Endodermal cell (in vitro differentiated cells): ENCODE results near the gene KREMEN1. TPM values are rescaled to one million over a fixed set of nuclear protein-coding genes. Genes with fewer than 3 reads are reported as not detected.
A peak's percentile ranks its signal among the peaks of the same experiment; 100 is the strongest.

Source experiments
- DNase-seq: peaks from one replicate; pipeline ENCODE4 v3.0.0-alpha.2; 2017
- H3K27ac ChIP-seq: 2 replicates; pipeline ENCODE4 v1.5.1; 2013; ENCODE audit warnings: mild to moderate bottlenecking, low read depth, low read length, moderate library complexity
- H3K27me3 ChIP-seq: 2 replicates; pipeline ENCODE4 v1.6.1; 2013; ENCODE audit warnings: mild to moderate bottlenecking, low read length, moderate library complexity; ENCODE audit not compliant: insufficient read depth, control insufficient read depth, poor library complexity, severe bottlenecking
- H3K36me3 ChIP-seq: 2 replicates; pipeline ENCODE4 v1.7.0; 2013; ENCODE audit warnings: mild to moderate bottlenecking, low read length, moderate library complexity; ENCODE audit not compliant: control insufficient read depth, insufficient read depth
- H3K4me1 ChIP-seq: one replicate; pipeline ENCODE4 v1.7.0; 2013; ENCODE audit warnings: low read length; ENCODE audit not compliant: control insufficient read depth, insufficient read depth
- H3K4me3 ChIP-seq: 2 replicates; pipeline ENCODE4 v1.5.1; 2013; ENCODE audit warnings: mild to moderate bottlenecking, low read length, moderate library complexity
- H3K9ac ChIP-seq: 2 replicates; pipeline ENCODE4 v1.6.1; 2013; ENCODE audit warnings: mild to moderate bottlenecking, low read length, moderate library complexity; ENCODE audit not compliant: poor library complexity, severe bottlenecking; ENCODE audit errors: extremely low read depth
- H3K9me3 ChIP-seq: 2 replicates; pipeline ENCODE4 v1.6.1; 2013; ENCODE audit warnings: mild to moderate bottlenecking, low read length, moderate library complexity; ENCODE audit not compliant: control insufficient read depth
- H3K27ac Mint-ChIP-seq: 2 replicates; pipeline ENCODE4 v1.8.0; 2020; ENCODE audit warnings: mixed read lengths
- H3K27me3 Mint-ChIP-seq: 2 replicates; pipeline ENCODE4 v1.8.0; 2021; ENCODE audit warnings: mild to moderate bottlenecking, mixed read lengths; ENCODE audit not compliant: insufficient read depth
- H3K36me3 Mint-ChIP-seq: 2 replicates; pipeline ENCODE4 v1.8.0; 2020; ENCODE audit warnings: low read depth, mixed read lengths
- H3K4me1 Mint-ChIP-seq: 2 replicates; pipeline ENCODE4 v1.8.0; 2020; ENCODE audit warnings: mixed read lengths
- H3K4me3 Mint-ChIP-seq: 2 replicates; pipeline ENCODE4 v1.8.0; 2020; ENCODE audit warnings: mild to moderate bottlenecking, moderate library complexity, mixed read lengths
- H3K9me3 Mint-ChIP-seq: 2 replicates; pipeline ENCODE4 v1.8.0; 2020; ENCODE audit warnings: mild to moderate bottlenecking, mixed read lengths
- CTCF ChIP-seq: fragments of 200-600 bp; sonication (generic); conservative IDR thresholded peaks from 2 replicates; pipeline ENCODE4 v1.5.0; 2021; ENCODE audit warnings: antibody characterized with exemption, mild to moderate bottlenecking
- WGBS, 2 experiments: methylation state at CpG; one replicate each; pipeline versions ENCODE4 v1.1.5 to v1.1.7; 2013; ENCODE audit warnings: missing lambda C conversion rate in 2 of 2, mixed read lengths in 1 of 2; ENCODE audit not compliant: insufficient coverage in 1 of 2, insufficient read length in 1 of 2; 5-methylcytosine and 5-hydroxymethylcytosine counted together
- total RNA-seq, 2 donors: library from RNA; stranded (reverse); fragmentation: NEBNext Ultra II Directional in 1 of 2; extraction: Animal tissue kit (Norgen Biotek cat#: 25700) in 1 of 2; gene quantifications; 2 replicates in 1 of 2; 3 replicates in 1 of 2; pipeline ENCODE4 v1.2.1, GENCODE V29; 2021

The KREMEN1 gene
- total RNA-seq, 2 donors from 2014 or later = 6.2 to 7.5 TPM

DNA sequence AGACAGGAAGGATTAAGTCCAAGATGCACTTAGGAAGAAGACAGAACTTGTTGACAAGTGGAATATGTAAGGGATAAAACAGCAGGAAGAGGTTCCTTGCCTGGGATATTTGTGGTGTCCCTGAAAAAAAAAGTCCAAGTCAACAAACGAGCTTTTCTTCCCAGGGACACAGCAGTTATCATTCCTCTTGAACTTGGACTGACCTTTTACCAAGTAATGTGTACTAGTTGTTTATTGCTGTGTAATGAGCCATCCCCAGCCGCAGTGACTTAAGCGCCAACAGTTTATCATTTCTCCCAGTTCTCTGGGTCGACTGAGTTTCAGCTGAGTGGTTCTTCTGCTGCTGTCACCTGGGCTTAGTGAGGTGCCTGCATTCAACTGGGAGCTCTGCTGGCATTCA, 37.0 kb downstream of the KREMEN1 start:
- peaks cover 12% of the 10 kb centered on the region for H3K4me1 Mint-ChIP-seq

DNA sequence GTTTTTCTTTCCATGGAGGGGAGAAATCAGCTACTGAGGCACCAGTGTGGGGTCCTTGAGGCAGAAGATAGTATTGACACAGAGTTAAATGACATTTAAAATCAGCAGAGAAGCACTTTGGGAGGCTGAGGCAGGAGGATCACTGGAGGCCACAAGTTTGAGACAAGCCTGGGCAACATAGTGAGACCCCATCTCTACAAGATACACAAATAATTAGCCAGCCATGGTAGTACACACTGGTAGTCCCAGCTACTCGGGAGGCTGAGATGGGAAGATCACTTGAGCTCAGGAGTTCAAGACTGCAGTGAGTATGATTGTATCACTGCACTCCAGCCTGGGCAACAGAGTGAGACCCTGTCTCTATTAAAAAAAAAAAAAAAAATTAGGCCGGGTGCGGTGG, 38.1 kb downstream of the KREMEN1 start:
- no peaks in the 10 kb centered on the region for H3K36me3 ChIP-seq
- no peak overlapping the region for H3K9ac ChIP-seq
- H3K9me3 ChIP-seq = no peaks in the 10 kb centered on the region
- H3K36me3 Mint-ChIP-seq = no peaks in the 10 kb centered on the region
- DNase-seq = no peak
- H3K27ac Mint-ChIP-seq = no peak overlapping the region
- H3K27me3 ChIP-seq = no peaks in the 10 kb centered on the region
- WGBS, 2 experiments = 90 to 96% methylated on average over 1 of the region's 3 CpGs
- no peak overlapping the region for H3K4me3 ChIP-seq
- no peaks in the 10 kb centered on the region for H3K27me3 Mint-ChIP-seq
- no peak for TF ChIP-seq CTCF
- H3K27ac ChIP-seq = no peak overlapping the region
- peaks cover 12% of the 10 kb centered on the region for H3K4me1 Mint-ChIP-seq
- H3K4me3 Mint-ChIP-seq = no peak overlapping the region
- H3K9me3 Mint-ChIP-seq = no peaks in the 10 kb centered on the region
- H3K4me1 ChIP-seq = no peaks in the 10 kb centered on the region

More for the DNA sequence above, 37.0 kb downstream of the KREMEN1 start:
- Mint-ChIP-seq H3K4me3 (no peak overlapping the region), H3K27ac (peak overlapping the region; percentile 5), H3K27me3 (no peaks in the 10 kb centered on the region), H3K9me3 (no peaks in the 10 kb centered on the region), H3K36me3 (no peaks in the 10 kb centered on the region)
- no peaks in the 10 kb centered on the region for H3K27me3 ChIP-seq
- H3K4me3 ChIP-seq = no peak overlapping the region
- no peaks in the 10 kb centered on the region for H3K9me3 ChIP-seq
- WGBS, 2 experiments = 91 to 94% methylated on average over 4 of the region's 4 CpGs
- TF ChIP-seq CTCF = no peak
- DNase-seq = no peak
- H3K9ac ChIP-seq = no peak overlapping the region
- no peaks in the 10 kb centered on the region for H3K36me3 ChIP-seq
- H3K4me1 ChIP-seq = no peaks in the 10 kb centered on the region
- H3K27ac ChIP-seq = no peak overlapping the region

GRCh38 chr22:29112121-29112520, 39.3 kb downstream of the KREMEN1 start:
- Mint-ChIP-seq H3K9me3 (no peaks in the 10 kb centered on the region), H3K27ac (no peak overlapping the region), H3K4me3 (no peak overlapping the region), H3K36me3 (no peaks in the 10 kb centered on the region), H3K4me1 (peaks cover 5% of the 10 kb centered on the region), H3K27me3 (no peaks in the 10 kb centered on the region)
- Histone ChIP-seq H3K9ac (no peak overlapping the region), H3K9me3 (no peaks in the 10 kb centered on the region), H3K27ac (no peak overlapping the region), H3K4me1 (no peaks in the 10 kb centered on the region), H3K4me3 (no peak overlapping the region), H3K36me3 (no peaks in the 10 kb centered on the region), H3K27me3 (no peaks in the 10 kb centered on the region)
- DNase-seq = peak; percentile 58
- 79 to 91% methylated on average over 3 of the region's 3 CpGs for WGBS, 2 experiments
- TF ChIP-seq CTCF = peak; percentile 48
